NCI-H1105 (cell line): ENCODE data around the gene IGF2R.
"Not testable (repeated sequence)": the region's sequence is repeated elsewhere in the genome, so short reads cannot be mapped to it uniquely, and the experiment has no call there.

Source experiments
- DNase-seq: peaks from one replicate; lab custom pipeline; 2025; lab: John Stamatoyannopoulos, UW

Gene IGF2R

DNA sequence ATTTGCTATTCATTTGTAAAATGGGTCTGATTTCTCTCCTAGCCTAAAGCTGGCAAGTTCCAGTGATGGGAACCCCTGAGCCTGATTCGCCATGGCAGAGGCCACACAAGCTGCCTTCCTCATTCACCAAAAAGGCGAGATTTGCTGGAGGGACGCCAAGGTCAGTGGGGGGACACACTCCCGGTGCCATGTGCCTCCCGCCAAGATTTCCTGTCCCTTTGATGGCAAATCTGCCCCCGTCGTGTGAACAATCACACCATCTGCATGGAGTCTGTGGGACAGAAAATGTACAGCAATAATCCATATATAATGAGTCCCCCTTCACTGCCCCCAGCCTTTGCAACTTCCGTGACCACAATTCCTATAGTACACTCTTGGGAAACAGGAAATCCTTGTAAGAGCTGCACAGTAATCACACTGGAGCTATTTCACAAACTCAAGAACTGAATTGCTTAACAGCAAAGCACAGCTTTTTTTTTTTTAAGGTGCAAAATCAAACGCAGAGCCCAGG lies 15.7 kb upstream of the IGF2R start:
- DNase-seq: no peak

DNA sequence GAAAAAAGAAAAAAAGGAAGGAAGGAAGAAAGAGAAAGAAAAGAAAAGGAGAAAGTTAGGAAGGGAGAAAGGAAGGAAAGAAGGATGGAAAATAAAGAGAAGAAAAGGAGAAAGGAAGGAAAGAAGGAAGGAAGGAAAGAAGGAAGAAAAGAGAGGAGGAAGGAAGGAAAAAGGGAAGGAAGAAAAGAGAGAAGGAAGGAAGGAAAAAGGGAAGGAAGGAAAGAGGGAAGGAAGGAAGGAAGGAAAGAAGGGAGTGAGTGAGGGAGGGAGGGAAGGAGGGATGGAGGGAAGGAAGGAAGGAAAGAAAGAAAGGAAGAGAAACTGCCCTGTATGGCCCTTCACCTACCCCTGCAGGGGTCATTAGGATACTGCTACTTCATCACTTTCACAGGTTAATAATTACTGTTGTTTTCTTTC lies 12.9 kb upstream of the IGF2R start:
- DNase-seq: no peak

DNA sequence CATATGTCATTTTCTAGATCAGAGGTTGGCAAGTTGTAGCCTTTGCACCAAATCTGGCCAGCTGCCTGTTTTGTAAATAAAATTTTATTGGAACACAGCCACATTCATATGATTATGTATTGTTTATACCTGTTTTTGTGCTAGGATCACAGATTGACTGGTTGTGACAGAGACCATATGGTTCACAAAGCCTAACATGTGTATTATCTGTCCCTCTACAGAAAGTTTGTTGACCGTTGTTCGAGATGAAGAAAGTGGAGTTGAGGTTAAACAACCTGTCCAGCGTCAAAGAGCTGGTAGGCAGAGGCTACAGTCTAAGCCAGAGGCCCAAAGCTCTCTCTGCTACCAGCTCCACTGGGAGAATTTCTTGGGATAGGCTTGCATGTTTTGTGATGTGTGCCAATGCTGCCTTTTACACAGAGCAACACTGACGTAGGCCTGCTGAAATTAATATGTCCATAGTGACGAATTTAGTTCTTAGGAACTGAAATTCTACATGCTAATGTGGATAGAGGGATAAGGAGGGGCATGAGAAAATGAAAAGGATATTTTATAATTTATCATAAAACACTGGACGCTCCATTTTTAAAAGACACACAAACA lies 11.7 kb upstream of the IGF2R start:
- DNase-seq: no peak

DNA sequence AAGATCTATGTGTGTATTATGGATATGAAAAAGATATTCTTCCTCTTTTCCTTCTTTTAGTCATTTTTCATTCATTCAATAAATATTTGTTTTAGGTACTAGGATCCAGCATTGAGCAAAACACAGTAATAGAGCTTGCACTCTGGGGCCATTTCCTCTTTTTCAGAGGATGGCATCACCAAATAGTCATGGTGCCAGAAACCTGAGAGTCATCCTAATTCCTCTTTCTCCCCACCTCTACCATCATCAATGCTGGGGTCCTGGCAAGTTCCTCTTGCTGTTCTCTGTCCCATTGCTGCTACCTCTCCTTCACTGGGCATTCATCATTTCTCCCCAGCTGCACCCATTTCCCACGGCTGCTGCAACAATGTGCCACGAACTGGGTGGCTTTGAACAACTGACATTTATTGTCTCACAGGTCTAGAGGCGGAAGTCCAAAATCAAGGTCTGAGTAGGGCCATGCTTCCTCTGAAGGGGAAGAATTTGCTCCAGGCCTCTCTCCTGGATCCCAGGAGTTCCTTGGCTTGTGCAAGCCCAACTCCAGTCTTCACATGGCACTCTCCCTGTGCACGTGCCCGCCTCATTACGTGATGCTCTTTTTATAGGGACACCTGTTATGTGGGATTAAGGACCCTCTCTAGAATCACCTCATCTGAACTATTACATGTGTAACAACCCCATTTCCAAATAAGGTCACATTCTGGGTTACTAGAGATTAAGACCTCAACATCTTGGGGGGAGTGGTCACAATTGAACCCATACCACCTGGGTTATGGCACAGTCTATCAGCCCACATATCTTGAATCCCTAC lies 9.5 kb upstream of the IGF2R start:
- no peak for DNase-seq

DNA sequence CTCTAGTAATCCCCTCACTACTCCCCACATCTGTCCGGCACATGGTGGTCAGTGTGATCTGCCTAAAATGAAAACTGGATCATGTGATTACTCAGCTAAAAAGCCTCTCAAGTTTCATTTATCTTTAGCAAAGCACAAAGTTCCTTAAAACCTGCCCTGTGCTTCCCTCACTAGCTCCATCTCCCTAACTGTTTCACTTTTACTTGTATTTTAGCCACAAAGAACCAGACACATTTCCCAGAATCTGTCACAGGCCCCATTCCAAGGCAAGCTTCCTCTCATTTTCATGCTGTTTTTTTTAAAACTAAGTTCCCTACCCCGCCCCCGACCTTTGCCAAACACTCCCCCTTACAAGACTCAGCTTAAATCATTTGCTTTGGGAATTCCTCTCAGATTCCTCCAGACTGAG lies 8.9 kb upstream of the IGF2R start:
- DNase-seq: no peak

DNA sequence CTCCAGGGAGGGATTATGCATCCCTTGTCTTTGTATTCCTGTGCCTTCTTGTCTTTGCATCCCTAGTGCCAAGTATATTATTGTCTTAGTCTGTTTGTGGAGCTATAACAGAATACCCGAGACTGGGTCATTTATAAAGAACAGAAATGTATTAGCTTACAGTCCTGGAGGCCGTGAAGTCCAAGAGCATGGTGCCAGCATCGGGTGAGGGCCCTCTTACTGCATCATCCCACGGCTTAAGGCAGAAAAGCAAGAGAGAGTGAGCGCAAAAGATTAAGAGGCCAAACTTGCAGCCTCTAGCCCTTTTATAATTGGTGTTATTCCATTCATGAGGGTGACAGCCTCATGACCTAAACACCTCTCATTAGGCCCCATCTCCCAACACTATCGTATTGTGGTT lies 8.4 kb upstream of the IGF2R start:
- no peak for DNase-seq

DNA sequence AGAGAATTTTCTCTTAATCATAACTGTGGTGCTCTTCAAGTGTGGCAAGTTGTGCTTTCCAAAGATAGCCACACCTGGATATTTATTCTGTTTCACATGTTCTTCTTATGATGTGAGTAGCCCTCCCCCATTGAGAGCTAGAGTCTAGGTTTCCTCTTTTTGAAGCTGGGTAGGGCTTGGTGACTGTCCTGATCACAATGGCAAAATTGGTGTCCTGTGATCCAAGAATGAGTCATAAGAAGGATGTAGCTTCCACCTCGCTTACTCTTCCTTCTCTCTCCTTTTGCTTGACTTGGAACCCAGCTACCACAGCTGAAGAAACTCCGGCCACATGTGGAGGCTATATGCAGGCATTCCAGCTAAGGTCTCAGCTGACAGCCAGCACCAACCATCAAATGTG lies 7.4 kb upstream of the IGF2R start:
- DNase-seq: no peak

DNA sequence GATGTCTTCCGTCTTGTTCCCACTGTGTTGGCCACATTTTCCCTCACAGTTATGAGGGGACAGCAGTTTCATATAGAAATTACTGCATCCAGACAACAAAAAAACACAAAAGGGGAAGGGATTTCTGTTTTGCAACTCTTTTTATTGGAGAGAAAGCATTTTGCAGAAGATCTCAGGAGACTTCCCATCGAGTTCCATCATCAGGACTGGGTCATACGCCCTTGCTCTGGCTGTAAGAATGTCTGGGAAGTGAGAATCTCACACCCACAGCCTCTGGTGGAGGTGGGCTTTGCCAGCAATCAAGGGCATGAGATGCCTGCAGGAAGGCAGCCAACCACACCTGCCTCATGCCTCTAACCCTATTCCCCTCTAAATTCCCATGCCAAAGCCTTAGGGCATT lies 5.8 kb upstream of the IGF2R start:
- DNase-seq: no peak

DNA sequence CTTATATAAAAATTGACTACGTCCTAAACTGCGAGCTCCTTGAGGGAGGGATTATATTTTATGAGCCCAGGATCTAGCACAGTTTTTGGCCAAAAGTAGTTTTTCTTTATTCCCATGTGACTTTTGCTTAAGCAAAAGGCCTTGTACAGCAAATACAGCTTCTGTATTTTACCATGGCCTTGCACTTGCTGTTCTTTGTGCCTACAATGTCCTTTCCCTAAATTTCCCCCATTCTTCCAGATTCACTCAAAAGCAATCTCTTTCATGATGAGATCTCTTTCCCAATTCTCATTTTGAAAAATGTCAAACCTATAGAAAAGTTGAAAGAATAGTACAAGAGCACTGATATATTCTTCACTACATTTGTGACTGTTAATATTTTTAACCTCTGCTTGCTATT lies 4.8 kb upstream of the IGF2R start:
- no peak for DNase-seq

DNA sequence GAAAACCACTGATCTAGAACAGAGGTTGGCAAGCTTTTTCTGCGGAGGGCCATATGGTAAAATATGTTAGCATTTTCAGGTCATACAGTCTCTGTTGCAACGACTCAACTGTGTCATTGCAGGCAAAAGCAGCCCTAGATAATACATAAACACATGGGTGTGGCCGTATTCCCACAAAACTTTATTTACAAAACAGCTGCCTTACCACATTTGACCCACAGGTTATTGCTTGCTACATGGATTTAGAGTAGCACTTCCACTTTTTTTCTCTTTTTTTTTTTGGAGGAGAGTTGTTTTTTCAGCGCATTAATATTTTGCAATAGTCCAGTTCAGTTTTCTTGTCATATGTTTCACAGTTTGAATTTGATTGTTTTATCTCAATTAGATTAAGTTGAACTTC lies 2.5 kb upstream of the IGF2R start:
- DNase-seq: no peak

DNA sequence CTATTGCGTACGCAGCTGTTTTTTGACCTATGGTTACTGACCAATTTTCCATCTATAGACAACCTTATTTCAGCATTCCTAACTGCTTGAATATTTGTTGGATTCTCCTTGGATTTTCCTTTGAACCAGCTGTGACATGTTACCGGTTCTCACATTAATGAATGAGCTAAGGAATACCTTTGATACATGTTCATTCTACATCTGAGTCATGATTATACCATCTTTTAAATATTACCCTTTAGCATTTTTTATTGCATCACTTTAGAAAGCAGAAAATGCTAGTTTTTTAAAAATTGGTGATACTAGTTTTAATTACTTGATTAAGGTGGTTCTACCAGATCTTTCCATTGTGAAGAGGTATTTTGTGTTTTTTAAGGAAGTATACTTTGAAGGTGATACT lies 1.9 kb upstream of the IGF2R start:
- no peak for DNase-seq

DNA sequence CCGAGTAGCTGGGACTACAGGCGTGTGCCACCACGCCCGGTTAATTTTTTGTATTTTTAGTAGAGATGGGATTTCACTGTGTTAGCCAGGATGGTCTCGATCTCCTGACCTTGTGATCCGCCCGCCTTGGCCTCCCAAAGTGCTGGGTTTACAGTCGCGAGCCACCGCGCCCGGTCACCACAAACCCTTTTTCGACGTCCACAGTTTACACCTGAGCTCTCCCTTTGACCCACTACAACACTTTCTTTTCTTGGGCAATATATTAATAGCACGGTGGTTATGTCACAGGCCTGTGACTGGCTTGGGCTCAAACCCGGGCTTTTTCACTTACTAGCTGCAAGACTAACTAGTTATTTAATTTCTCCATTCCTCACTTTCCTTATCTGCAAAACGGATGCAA lies 1.3 kb upstream of the IGF2R start:
- not testable (repeated sequence) for DNase-seq

DNA sequence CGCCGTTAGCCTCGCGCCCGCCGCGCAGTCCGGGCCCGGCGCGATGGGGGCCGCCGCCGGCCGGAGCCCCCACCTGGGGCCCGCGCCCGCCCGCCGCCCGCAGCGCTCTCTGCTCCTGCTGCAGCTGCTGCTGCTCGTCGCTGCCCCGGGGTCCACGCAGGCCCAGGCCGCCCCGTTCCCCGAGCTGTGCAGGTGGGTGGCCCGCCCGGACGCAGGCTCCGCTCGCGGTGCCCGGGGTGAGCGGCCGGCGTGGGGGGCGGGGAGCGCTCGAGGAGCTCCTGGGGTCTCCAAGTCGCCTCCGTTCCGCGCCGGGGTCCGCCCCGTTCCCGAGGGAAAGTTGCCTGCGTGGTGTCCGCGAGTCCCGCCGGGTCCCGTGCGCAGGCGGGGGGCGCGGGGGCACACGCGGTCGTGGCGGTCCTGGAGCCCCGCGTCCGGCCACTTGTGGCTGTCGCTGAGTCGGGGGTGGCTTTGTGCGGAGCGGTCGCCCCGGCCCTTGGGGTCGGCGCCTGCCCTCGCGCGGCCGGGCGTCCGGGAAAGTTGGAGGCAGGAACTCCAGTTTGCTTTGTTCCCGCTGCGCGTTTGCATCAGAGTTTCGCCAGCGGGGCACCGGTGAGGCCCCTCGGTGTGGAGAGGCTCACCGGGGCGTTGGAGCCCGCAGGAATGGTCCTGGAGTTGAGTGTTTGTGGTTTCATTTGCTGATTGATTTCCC lies 476 bp downstream of the IGF2R start:
- peak; percentile 43 for DNase-seq

DNA sequence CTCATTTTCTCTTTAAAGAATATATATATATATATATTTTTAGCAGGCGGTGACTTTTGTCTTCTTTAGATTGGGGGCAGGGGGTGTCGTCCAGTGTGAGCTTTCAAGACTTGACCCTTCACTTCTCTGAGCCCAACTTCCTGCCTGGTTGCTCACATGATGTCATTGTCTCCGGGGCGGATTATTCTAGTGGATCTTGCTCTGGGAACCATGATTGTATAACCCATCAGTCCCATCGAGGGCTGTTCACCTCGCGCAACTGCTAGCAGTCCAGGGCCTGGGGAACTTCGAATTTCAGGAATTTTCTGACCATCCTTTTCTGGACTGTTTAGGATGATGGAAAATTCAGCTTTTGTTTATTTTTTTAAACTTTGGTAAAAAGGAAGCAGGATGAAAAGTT lies 1.0 kb downstream of the IGF2R start:
- peak; percentile 56 for DNase-seq

DNA sequence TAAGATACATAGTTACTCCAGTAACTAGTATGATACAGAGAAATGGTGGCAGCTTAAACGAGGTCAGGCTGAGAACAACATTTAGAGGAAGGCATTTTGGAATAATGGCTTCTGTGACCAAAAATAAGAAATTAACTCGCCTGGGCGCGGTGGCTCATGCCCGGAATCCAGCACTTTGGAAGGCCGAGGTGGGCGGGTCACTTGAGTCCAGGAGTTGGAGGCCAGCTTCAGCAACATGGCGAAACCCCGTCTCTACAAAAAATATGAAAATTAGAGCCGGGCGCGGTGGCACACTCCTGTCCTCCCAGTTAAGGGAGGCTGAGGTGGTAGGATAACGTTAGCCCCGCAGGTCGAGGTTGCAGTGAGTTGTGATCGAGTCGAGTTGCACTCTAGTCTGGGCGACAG lies 1.8 kb downstream of the IGF2R start:
- DNase-seq: no peak

DNA sequence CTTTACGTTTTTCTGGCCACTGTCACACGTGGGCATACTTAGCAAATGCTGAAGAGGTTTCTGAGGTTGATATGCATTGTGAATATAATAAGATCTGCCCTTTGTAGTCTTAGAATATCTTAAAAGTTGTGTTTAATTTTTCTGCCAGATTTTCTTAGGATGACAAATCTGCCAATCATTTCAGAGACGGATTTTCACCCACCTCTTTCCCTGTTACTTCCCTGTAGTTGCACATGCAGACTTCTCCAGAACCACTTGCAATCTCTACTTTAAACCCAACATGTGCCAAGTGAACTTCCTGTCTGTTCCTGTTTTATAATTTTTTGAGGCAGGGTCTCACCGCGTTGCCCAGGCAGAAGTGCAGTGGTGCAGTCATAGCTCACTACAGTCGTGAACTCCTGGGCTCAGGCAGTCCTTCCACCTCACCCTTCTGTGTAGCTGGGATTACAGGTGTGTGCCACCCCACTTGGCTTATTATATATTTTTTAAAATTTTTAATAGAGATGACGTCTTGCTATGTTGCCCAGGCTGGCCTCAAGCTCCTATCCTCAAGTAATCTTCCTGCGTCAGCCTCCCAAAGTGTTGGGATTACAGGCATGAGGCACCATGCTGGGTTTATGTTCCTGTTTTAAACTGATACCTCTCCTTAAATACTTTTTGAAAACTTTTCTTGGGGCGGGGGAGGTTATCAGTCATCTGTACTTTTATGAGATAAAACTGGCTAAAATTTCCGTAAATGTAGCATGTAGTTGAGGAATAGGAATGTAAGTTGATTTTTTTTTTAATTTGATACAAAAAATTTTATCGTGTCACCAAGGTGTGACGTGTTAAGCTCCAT lies 2.7 kb downstream of the IGF2R start:
- DNase-seq: no peak

DNA sequence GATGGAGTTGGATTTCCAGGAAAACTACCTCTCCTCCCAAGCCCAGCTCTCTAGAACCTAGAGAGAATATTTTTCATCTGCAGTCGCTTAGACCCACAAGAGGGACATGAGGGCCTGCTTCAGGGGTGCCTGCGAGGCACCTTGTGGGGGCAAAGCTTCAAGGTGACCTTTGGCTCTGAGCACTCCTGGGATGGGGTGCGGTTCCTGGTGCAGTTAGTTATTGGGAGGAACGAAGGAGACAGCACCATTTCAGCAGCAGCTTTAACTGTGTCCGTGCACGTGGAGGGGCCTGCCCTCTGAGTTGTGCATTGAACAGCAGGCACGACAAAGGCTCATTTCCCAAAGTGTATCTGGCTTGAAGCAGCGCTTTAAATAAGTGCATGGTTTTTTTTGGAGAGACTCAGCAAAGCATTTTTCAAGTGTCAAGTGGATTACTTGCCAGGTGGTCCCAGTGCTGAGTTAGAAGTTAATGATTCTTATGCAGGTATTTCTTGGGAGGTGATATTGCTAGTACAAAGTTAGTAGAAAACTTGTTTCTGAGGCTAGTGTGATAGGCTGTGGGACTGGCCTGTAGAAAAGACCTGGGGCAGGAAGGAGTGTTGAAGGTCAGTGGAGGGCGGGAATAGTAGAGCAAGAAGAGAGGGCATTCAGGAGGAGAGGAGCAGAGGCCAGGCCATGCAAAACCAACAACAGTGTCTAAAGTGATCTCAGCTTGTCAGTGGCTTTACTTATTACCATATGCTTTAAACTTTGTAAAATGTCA lies 3.8 kb downstream of the IGF2R start:
- DNase-seq: no peak

DNA sequence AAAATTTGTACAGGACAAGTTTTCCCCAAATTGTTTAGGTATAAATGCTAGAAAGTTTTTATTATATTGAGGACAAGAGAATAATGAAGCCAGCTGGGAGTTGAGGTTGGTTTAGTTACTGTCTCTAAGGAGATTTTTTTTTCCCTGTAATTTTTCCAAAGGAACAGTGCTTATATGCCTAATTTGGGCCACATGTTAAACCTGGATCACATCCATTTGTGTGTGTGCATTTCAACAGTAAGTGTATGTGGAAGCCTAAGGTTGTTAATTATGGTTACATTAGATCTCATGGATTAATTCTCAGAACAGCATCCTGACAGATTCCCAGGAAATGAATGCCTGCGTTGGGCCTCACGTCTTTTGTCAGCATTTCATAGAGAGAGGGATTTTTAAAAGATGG lies 4.5 kb downstream of the IGF2R start:
- no peak for DNase-seq

DNA sequence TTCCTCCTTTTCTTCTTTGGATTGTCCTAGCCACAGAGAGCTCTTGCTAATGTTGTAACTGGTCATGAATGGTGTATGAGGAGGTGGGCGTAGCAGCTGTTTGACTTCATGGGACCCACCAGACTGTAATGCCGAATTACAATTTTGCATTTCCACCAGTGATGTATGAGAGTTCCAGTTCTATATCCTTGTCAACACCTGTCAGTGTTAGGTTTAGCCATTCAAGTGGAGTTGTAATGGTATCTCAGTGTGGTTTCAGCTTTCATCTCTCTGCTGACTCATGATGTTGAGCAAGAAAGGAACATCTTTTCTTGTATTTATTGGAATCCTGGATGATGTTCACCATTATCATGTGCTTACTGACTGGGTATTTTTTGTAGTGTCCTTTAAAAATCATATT lies 5.1 kb downstream of the IGF2R start:
- no peak for DNase-seq

DNA sequence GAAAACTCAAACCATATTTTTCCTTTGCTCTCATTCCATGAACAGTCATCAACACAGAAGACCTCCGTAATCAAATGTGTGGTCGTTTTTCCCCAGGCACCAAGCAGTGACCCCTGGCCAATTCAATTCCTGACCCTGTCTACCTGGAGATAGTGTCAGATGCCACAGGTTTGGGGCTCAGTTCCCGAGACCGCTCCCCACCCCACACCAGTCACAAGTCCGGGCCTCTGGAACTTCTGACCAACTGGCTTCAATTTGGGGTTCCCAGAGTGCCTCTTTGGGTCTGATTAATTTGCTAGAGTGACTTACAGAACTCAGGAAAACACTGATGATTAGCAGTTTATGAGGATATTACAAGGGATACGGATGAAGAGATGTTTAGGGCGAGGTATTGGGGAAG lies 6.0 kb downstream of the IGF2R start:
- no peak for DNase-seq

DNA sequence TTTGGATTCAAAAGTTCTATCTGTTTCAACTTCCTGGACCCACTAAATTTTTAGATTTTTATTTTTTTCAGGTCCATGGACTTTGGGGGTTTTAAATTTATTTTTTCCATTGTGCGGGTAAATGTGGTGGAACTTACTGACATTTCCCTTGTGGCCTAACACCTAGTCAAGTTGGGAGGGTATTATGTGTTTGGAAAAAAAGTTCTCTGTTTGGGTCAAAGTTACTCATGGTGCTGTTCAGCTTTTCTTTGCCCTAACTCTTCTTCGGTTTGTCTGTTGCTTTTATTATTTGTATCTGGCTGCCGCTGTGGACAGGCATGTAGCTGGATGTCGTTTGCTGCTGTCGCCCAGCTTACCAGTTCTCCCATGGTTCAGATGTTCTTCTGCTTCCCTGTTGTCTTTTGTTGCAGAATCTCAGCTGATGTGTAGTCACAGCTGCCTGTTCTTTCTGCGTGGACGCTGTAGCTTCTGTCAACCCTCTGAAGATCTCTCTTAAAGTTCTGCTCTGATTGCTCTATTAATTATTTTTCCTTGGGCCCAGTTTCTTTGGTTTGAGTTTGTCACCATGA lies 7.9 kb downstream of the IGF2R start:
- DNase-seq: no peak
